HPDE6-E6E7 (cell line): ENCODE results near the gene ZNF619.
"Not testable (repeated sequence)": the region's sequence is repeated elsewhere in the genome, so short reads cannot be mapped to it uniquely, and the experiment has no call there.

Source experiments
- DNase-seq: peaks from one replicate; pipeline ENCODE4 v3.0.0; 2011; ENCODE audit warnings: missing footprints; ENCODE audit errors: extremely low spot score

Gene ZNF619

GRCh38 chr3:40476478-40477470 is at the start of gene ZNF619:
ZNF619 (plus strand) TSS chr3:40477122; CDS start chr3:40477980, 858 bp downstream.
- peak; percentile 37 for DNase-seq

GRCh38 chr3:40432793-40433192 is 44.1 kb upstream of the ZNF619 start:
- no peak for DNase-seq

- DNase-seq: no peak
Measured at GRCh38 chr3:40437889-40438288, 39.0 kb upstream of the ZNF619 start.

GRCh38 chr3:40445062-40445461 is 31.9 kb upstream of the ZNF619 start:
- no peak for DNase-seq

GRCh38 chr3:40445880-40446279 is 31.0 kb upstream of the ZNF619 start:
- no peak for DNase-seq

- no peak for DNase-seq
Measured at GRCh38 chr3:40450438-40450837, 26.5 kb upstream of the ZNF619 start.

- no peak for DNase-seq
Measured at GRCh38 chr3:40451551-40451950, 25.4 kb upstream of the ZNF619 start.

- DNase-seq: no peak
Measured at GRCh38 chr3:40452057-40452456, 24.9 kb upstream of the ZNF619 start.

- DNase-seq: no peak
Measured at GRCh38 chr3:40452562-40452875, 24.4 kb upstream of the ZNF619 start.

- DNase-seq: peak; percentile 85
Measured at GRCh38 chr3:40452876-40453730, 23.8 kb upstream of the ZNF619 start.

- no peak for DNase-seq
Measured at GRCh38 chr3:40453933-40454332, 23.0 kb upstream of the ZNF619 start.

- no peak for DNase-seq
Measured at GRCh38 chr3:40455328-40455727, 21.6 kb upstream of the ZNF619 start.

GRCh38 chr3:40456279-40456939 is 20.5 kb upstream of the ZNF619 start:
- no peak for DNase-seq

GRCh38 chr3:40456940-40457823 is 19.7 kb upstream of the ZNF619 start, which contains the start of gene RPL14:
RPL14 (plus strand) TSS chr3:40457339; CDS start chr3:40457472, 133 bp downstream.
- peak; percentile 48 for DNase-seq

- DNase-seq: no peak
Measured at GRCh38 chr3:40458473-40458872, 18.4 kb upstream of the ZNF619 start.

- DNase-seq: not testable (repeated sequence)
Measured at GRCh38 chr3:40460481-40460880, 16.4 kb upstream of the ZNF619 start.

- DNase-seq: no peak
Measured at GRCh38 chr3:40461161-40461560, 15.8 kb upstream of the ZNF619 start.

GRCh38 chr3:40462838-40463237 is 14.1 kb upstream of the ZNF619 start:
- DNase-seq: not testable (repeated sequence)

- DNase-seq: no peak
Measured at GRCh38 chr3:40463579-40463978, 13.3 kb upstream of the ZNF619 start.

GRCh38 chr3:40464339-40465110 is 12.4 kb upstream of the ZNF619 start:
- DNase-seq: no peak
